Measurements from ENCODE around the gene FGF1. TPM values are rescaled to one million over a fixed set of nuclear protein-coding genes. Genes with fewer than 3 reads are reported as not detected.

FGF1 gene
- total RNA-seq, 1 donor from 2014 or later: not detected

- H3K4me2 ChIP-seq: no peak overlapping the region
- H3K4me3 Mint-ChIP-seq: no peak overlapping the region
Measured at GRCh38 chr5:142697356-142698255, 11.7 kb upstream of the FGF1 start.

DNA sequence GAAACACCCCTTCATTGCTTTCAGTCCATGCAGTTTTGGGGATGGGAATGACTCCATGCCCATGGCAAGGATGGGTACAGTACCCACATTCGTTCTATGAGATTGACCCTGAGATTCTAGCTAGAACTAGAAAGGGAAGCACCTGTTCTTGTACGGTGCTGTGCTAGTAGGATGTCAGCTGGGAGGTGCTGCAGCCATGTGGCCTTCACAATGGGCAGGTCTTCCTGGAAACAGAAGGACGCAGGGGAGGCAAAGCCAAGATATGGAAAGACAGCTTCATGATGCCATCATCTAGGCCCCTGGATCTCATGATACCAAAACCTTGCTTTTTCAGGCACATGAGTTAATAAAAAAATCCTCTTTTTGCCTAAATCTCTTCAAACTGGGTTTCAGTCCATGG lies 10.5 kb upstream of the FGF1 start:
- H3K36me3 ChIP-seq: no peaks in the 10 kb centered on the region
- Mint-ChIP-seq H3K9me3 (no peaks in the 10 kb centered on the region), H3K27ac (no peak overlapping the region), H3K36me3 (no peaks in the 10 kb centered on the region), H3K4me3 (no peak overlapping the region), H3K4me1 (peaks cover 6% of the 10 kb centered on the region), H3K27me3 (ENCODE audit: insufficient read depth, low read depth) (peaks cover 3% of the 10 kb centered on the region)
- no peak overlapping the region for H3K27ac ChIP-seq
- no peak overlapping the region for H3K4me3 ChIP-seq
- no peak overlapping the region for H3K9ac ChIP-seq
- H3F3A ChIP-seq (ENCODE audit: low read depth): no peaks in the 10 kb centered on the region
- H2AFZ ChIP-seq (replicated peaks): no peak overlapping the region
- no peak for DNase-seq (ENCODE audit: low spot score)
- H3K27me3 ChIP-seq: no peaks in the 10 kb centered on the region
- H3K9me3 ChIP-seq (ENCODE audit: low read depth): no peaks in the 10 kb centered on the region
- H3K79me2 ChIP-seq (ENCODE audit: low read depth): no peaks in the 10 kb centered on the region
- no peaks in the 10 kb centered on the region for H4K20me1 ChIP-seq (ENCODE audit: low read depth)
- TF ChIP-seq EZH2 (IDR thresholded peaks at IDR 0.05): no peak
- TF ChIP-seq EZH2phosphoT487 (IDR thresholded peaks at IDR 0.05): no peak
- TF ChIP-seq, protein P1, sequence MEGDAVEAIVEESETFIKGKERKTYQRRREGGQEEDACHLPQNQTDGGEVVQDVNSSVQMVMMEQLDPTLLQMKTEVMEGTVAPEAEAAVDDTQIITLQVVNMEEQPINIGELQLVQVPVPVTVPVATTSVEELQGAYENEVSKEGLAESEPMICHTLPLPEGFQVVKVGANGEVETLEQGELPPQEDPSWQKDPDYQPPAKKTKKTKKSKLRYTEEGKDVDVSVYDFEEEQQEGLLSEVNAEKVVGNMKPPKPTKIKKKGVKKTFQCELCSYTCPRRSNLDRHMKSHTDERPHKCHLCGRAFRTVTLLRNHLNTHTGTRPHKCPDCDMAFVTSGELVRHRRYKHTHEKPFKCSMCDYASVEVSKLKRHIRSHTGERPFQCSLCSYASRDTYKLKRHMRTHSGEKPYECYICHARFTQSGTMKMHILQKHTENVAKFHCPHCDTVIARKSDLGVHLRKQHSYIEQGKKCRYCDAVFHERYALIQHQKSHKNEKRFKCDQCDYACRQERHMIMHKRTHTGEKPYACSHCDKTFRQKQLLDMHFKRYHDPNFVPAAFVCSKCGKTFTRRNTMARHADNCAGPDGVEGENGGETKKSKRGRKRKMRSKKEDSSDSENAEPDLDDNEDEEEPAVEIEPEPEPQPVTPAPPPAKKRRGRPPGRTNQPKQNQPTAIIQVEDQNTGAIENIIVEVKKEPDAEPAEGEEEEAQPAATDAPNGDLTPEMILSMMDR (IDR thresholded peaks at IDR 0.05): no peak
- H3K4me1 ChIP-seq: peaks cover 5% of the 10 kb centered on the region
- no peak overlapping the region for H3K4me2 ChIP-seq

More at GRCh38 chr5:142697356-142698255, 11.7 kb upstream of the FGF1 start:
- Histone ChIP-seq H3K9me3 (ENCODE audit: low read depth) (no peaks in the 10 kb centered on the region), H4K20me1 (ENCODE audit: low read depth) (no peaks in the 10 kb centered on the region), H3K36me3 (no peaks in the 10 kb centered on the region), H2AFZ (replicated peaks) (peak overlapping the region; percentile 74), H3K9ac (no peak overlapping the region), H3K4me3 (no peak overlapping the region), H3K79me2 (ENCODE audit: low read depth) (no peaks in the 10 kb centered on the region), H3F3A (ENCODE audit: low read depth) (no peaks in the 10 kb centered on the region), H3K27me3 (no peaks in the 10 kb centered on the region), H3K27ac (no peak overlapping the region), H3K4me1 (peaks cover 5% of the 10 kb centered on the region)
- TF ChIP-seq EZH2phosphoT487 (IDR thresholded peaks at IDR 0.05) (no peak), EZH2 (IDR thresholded peaks at IDR 0.05) (no peak)
- TF ChIP-seq, protein P1 (IDR thresholded peaks at IDR 0.05): no peak
- DNase-seq (ENCODE audit: low spot score): no peak
- Mint-ChIP-seq H3K4me1 (peaks cover 6% of the 10 kb centered on the region), H3K9me3 (no peaks in the 10 kb centered on the region), H3K27me3 (ENCODE audit: insufficient read depth, low read depth) (peaks cover 3% of the 10 kb centered on the region), H3K36me3 (no peaks in the 10 kb centered on the region), H3K27ac (no peak overlapping the region)

DNA sequence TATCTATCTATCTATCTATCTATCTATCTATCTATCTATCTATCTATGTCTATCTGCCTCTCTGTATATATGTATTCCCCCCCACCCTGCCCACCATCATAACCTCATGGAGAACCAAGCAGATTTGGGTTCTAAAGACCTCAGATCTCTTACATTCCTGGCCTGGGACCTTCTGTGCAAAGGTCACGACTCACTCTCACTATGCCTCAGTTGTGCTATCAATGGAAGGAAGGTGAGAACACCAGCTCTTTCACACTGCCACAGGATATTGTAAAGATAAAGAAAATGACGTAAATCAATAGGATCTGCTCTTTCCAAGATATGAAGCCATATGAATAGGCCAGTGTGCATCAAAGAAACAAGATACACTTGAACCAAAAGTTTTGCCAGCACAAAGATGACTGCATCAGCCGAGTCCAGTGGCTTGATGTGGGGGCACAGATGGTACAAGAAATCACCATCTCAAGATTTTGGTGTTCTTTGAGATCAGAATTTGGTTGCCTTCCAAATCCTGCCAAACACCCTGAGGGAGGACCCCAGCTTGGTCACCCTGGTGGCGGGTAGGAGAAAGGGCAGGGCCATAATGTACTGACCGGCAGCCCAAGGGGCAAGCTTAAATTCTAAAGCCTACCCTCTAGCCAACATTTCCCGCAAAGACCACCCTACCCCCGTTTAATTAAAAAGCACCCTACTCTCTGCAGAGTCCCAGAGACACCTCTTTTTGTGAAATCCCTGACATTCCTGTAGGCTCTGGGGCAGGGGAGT lies 8.4 kb upstream of the FGF1 start:
- Mint-ChIP-seq H3K9me3 (no peaks in the 10 kb centered on the region), H3K27me3 (ENCODE audit: insufficient read depth, low read depth) (peaks cover 3% of the 10 kb centered on the region), H3K4me3 (no peak overlapping the region), H3K36me3 (no peaks in the 10 kb centered on the region), H3K4me1 (peaks cover 10% of the 10 kb centered on the region), H3K27ac (no peak overlapping the region)
- Histone ChIP-seq H3F3A (ENCODE audit: low read depth) (no peaks in the 10 kb centered on the region), H3K9ac (no peak overlapping the region), H3K9me3 (ENCODE audit: low read depth) (no peaks in the 10 kb centered on the region), H4K20me1 (ENCODE audit: low read depth) (no peaks in the 10 kb centered on the region), H3K27ac (no peak overlapping the region), H3K27me3 (no peaks in the 10 kb centered on the region), H3K4me3 (no peak overlapping the region), H3K79me2 (ENCODE audit: low read depth) (no peaks in the 10 kb centered on the region), H3K4me2 (no peak overlapping the region), H3K4me1 (peaks cover 5% of the 10 kb centered on the region), H3K36me3 (no peaks in the 10 kb centered on the region), H2AFZ (replicated peaks) (no peak overlapping the region)
- no peak for DNase-seq (ENCODE audit: low spot score)
- TF ChIP-seq, protein P1 (IDR thresholded peaks at IDR 0.05): peak; percentile 33
- TF ChIP-seq EZH2 (IDR thresholded peaks at IDR 0.05) (no peak), EZH2phosphoT487 (IDR thresholded peaks at IDR 0.05) (no peak)
